Breast epithelium (tissue), 3 donors: ENCODE measurements around the gene VSIG8.

ENCODE experiments used
- CTCF ChIP-seq, 3 donors: fragments of 450-650 bp; IDR thresholded peaks; one replicate each; pipeline ENCODE4 v1.5.1; 2016 to 2017; ENCODE audit warnings: antibody characterized with exemption in 3 of 3, mild to moderate bottlenecking in 3 of 3, moderate library complexity in 3 of 3
- POLR2A ChIP-seq: fragments of 450-650 bp; IDR thresholded peaks from one replicate; pipeline ENCODE4 v1.6.1; 2016; ENCODE audit warnings: antibody characterized with exemption, mild to moderate bottlenecking, moderate library complexity

- TF ChIP-seq POLR2A = no peak
- TF ChIP-seq CTCF (IDR thresholded peaks at IDR 0.05) = no peak
These were observed 19.4 kb upstream of the VSIG8 start for GRCh38 chr1:159881622-159882526.
